K562 (cell line): ENCODE results near the gene ECHDC1. TPM values are rescaled to one million over a fixed set of nuclear protein-coding genes. Genes with fewer than 3 reads are reported as not detected.

Experiments
- ARNT ChIP-seq, 2 experiments: fragments of 450-650 bp; IDR thresholded peaks; 2 replicates each; pipeline ENCODE4 v1.6.1; 2016; ENCODE audit warnings: mild to moderate bottlenecking in 1 of 2
- ATF3 ChIP-seq, 2 experiments: fragments of 450-650 bp in 1 of 2; sonication (generic) in 1 of 2; formaldehyde crosslinking in 1 of 2; IDR thresholded peaks in 1 of 2; conservative IDR thresholded peaks in 1 of 2; 2 replicates each; pipeline versions ENCODE4 v1.6.1 to v1.8.1; 2016 to 2023; ENCODE audit warnings: mild to moderate bottlenecking in 2 of 2, moderate library complexity in 2 of 2, inconsistent platforms in 1 of 2, missing genetic modification reagents in 1 of 2
- LCOR ChIP-seq: sonication (generic); formaldehyde crosslinking; IDR thresholded peaks from 2 replicates; pipeline ENCODE4 v1.8.0; 2022; ENCODE audit warnings: mild to moderate bottlenecking, missing genetic modification reagents
- MECOM ChIP-seq: fragments of 250-450 bp; sonication (Bioruptor Pico); IDR thresholded peaks from 2 replicates; pipeline ENCODE4 v1.8.0; 2022; ENCODE audit warnings: inconsistent platforms
- NRF1 ChIP-seq, 2 experiments: fragments of 450-650 bp; IDR thresholded peaks in 1 of 2; conservative IDR thresholded peaks in 1 of 2; 2 replicates each; pipeline ENCODE4 v1.6.1; 2014; ENCODE audit warnings: mild to moderate bottlenecking in 2 of 2
- PRDM10 ChIP-seq: fragments of 450-650 bp; IDR thresholded peaks from 2 replicates; pipeline ENCODE4 v1.6.1; 2018; ENCODE audit not compliant: partially characterized antibody
- RBM22 ChIP-seq: fragments of 200-400 bp; formaldehyde crosslinking; IDR thresholded peaks from 2 replicates; pipeline ENCODE4 v1.6.1; 2018; ENCODE audit warnings: low read length, low read depth; ENCODE audit not compliant: poor library complexity, severe bottlenecking
- SMARCA4 ChIP-seq: fragments of 450-650 bp; IDR thresholded peaks from 2 replicates; pipeline ENCODE4 v1.6.1; 2016
- polyA plus RNA-seq, 8 experiments: library from polyadenylated mRNA; depleted of rRNA in 4 of 8; stranded (reverse) in 5 of 8; unstranded in 3 of 8; fragments of >200 nt; fragmentation: Nextera tagmentation in 2 of 8; fragmentation: Illumina TruSeq in 1 of 8; extraction: Ambion mirVana in 2 of 8; extraction: Trizol in 1 of 8; gene quantifications; 2 replicates each; pipeline versions ENCODE4 v1.2.1 to v1.2.3, GENCODE V29; 2011 to 2014; ENCODE audit warnings: inconsistent platforms in 1 of 8, missing spikeins in 1 of 8
- total RNA-seq, 7 experiments: library from RNA; depleted of rRNA in 6 of 7; stranded (reverse); fragments of >200 nt in 6 of 7; fragmentation: Illumina TruSeq in 2 of 7; extraction: Trizol in 2 of 7; gene quantifications; 2 replicates each; pipeline versions ENCODE4 v1.2.1 to v1.2.3, GENCODE V29; 2011 to 2021; ENCODE audit warnings: low replicate concordance in 1 of 7

Gene ECHDC1
- total and polyA plus RNA-seq, 9 of the 15 experiments (the other 6 are each of a cell fraction or from before 2014, with no cell fraction given) = 58.0 to 105 (median 78.6) TPM

DNA sequence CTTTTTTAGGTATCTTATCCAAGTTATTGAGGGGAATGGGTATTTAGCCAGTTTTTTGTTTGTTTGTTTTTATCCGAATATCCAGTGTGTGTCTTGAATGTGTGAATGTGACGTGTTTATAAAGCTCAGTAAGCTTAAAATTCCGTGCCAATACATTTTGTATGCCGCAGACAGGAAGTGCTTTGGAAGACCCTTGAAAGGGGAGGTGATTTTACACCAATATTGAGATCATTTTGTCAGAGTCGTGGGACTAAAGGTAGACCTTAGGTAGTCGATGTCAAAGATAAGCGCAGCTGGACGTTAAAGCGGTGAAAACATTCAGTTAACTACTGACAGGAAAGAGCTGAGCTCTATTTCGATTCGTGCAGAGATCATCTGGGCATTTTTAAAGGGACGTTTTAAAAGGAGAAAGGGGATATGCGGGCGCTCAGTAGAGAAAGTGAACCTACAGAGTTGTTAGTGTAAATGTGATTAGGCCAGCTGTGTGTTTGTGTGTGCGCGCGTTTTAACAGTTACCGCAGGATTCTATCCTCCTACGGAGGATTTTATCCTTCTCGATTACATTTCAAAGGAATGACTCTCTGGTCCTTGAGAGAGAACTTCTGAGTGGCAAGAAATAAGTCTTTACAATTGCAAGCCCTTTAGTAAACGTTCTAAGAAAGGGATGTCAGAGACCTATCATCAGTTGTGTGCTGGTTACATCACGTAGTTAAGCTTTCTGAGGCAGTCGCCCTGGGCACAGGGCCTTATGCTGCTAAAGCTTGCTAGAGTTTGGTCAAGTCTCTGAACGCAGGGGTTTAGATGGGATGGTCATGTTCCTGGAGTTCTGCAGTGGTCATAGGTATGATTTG is 625 bp upstream of the ECHDC1 start (continued):
- TF ChIP-seq MECOM (CRISPR knock-in tag) (0 out of 2 replicates have a peak, but pooled peaks have one; percentile 45), LCOR (CRISPR knock-in tag) (peak; percentile 67; the same call in 1 of the 2 replicates), ATF3 (IDR thresholded peaks at IDR 0.05) (peak; percentile 40), ATF3 (CRISPR knock-in tag; conservative IDR thresholded peaks at IDR 0.05) (no peak), ARNT (IDR thresholded peaks at IDR 0.05) (peak in 1 of 2 experiments; percentile 28; a peak in 1 of 4 replicates), NRF1 (conservative IDR thresholded peaks at IDR 0.05 in 1 of 2, IDR thresholded peaks at IDR 0.05 in 1 of 2) (0 out of 4 replicates have a peak, but pooled peaks of 1 of the 2 experiments have one; percentile 20), SMARCA4 (0 out of 2 replicates have a peak, but pooled peaks have one; percentile 7), PRDM10 (no peak), RBM22 (no peak)
